GM12878 (cell line): Measurements from ENCODE around the gene TRIM69. TPM values are rescaled to one million over a fixed set of nuclear protein-coding genes. Genes with fewer than 3 reads are reported as not detected.

ENCODE experiments used
- ATAC-seq: fragments of 200-7000 bp; cut with Tn5 transposase; 3 replicates; pipeline ENCODE4 v1.9.1; 2020; ENCODE audit warnings: mild to moderate bottlenecking, moderate library complexity
- BruUV-seq: library from RNA; stranded (reverse); fragments of 400-500 nt; replicated peaks from 2 replicates; lab custom pipeline; 2021; lab: Mats Ljungman, UMichigan
- CTCF ChIA-PET: fragments of 300-600 bp; sonication (Branson Sonifier 250); formaldehyde crosslinking; extraction: SDS; loops from one replicate; lab custom pipeline; 2021; ENCODE audit warnings: inconsistent platforms; lab: Yijun Ruan, JAX
- POLR2A ChIA-PET: fragments of 350-600 bp; formaldehyde crosslinking; extraction: SDS; loops from one replicate; lab custom pipeline; 2021; ENCODE audit warnings: inconsistent platforms; lab: Charles Lee
- RAD21 ChIA-PET: fragments of 300-600 bp; sonication (Branson Sonifier 250); formaldehyde crosslinking; loops from one replicate; lab custom pipeline; 2023; ENCODE audit warnings: antibody characterized with exemption; ENCODE audit not compliant: unreplicated experiment; lab: Charles Lee
- SMC1A ChIA-PET: fragments of 300-600 bp; sonication (Branson Sonifier 250); formaldehyde crosslinking; loops from one replicate; lab custom pipeline; 2023; ENCODE audit not compliant: unreplicated experiment, uncharacterized antibody; lab: Charles Lee
- DNase-seq: peaks from one replicate; pipeline ENCODE4 v3.0.0-alpha.2; 2011; ENCODE audit warnings: low read depth, low spot score
- FAIRE-seq: peaks from 3 replicates; lab custom pipeline; 2011; peaks lifted over from hg19 to GRCh38; lab: Jason Lieb, UNC
- H2AFZ ChIP-seq: 2 replicates; pipeline ENCODE4 v1.6.0; 2011; ENCODE audit warnings: low read depth, low read length, control low read depth; ENCODE audit not compliant: control insufficient read depth
- H3K27ac ChIP-seq: 2 replicates; pipeline ENCODE4 v1.5.1; 2011; ENCODE audit warnings: control low read depth; ENCODE audit not compliant: control insufficient read depth, insufficient read depth
- H3K27me3 ChIP-seq, 2 experiments: replicated peaks in 1 of 2; 2 replicates each; pipeline versions ENCODE4 v1.6.0 to v1.6.1; 2011; ENCODE audit warnings: low read length in 1 of 2; ENCODE audit not compliant: control insufficient read depth in 2 of 2, insufficient read depth in 2 of 2
- H3K36me3 ChIP-seq, 2 experiments: 2 replicates each; pipeline ENCODE4 v1.5.1; 2011; ENCODE audit warnings: low read length in 1 of 2; ENCODE audit not compliant: control insufficient read depth in 2 of 2, insufficient read depth in 2 of 2
- H3K4me1 ChIP-seq: 2 replicates; pipeline ENCODE4 v1.6.1; 2011; ENCODE audit warnings: mild to moderate bottlenecking, low read length, moderate library complexity, mixed read lengths; ENCODE audit not compliant: control insufficient read depth, insufficient read depth
- H3K4me2 ChIP-seq: 2 replicates; pipeline ENCODE4 v1.6.0; 2011; ENCODE audit warnings: control low read depth; ENCODE audit not compliant: control insufficient read depth, insufficient read depth
- H3K4me3 ChIP-seq: fragments of 200-600 bp; sonication (generic); 2 replicates; pipeline ENCODE4 v1.5.1; 2016
- H3K79me2 ChIP-seq: 2 replicates; pipeline ENCODE4 v1.6.0; 2011; ENCODE audit warnings: low read length; ENCODE audit not compliant: control insufficient read depth, insufficient read depth
- H3K9ac ChIP-seq: 2 replicates; pipeline ENCODE4 v1.8.0; 2011; ENCODE audit warnings: low read length, control low read depth, mixed read lengths; ENCODE audit not compliant: control insufficient read depth, insufficient read depth
- H3K9me3 ChIP-seq: replicated peaks from 3 replicates; pipeline ENCODE4 v1.5.1; 2011; ENCODE audit warnings: mild to moderate bottlenecking, low read length; ENCODE audit not compliant: control insufficient read depth, insufficient read depth
- H4K20me1 ChIP-seq: 2 replicates; pipeline ENCODE4 v1.6.0; 2011; ENCODE audit not compliant: control insufficient read depth, insufficient read depth
- ATF7 ChIP-seq: fragments of 450-650 bp; IDR thresholded peaks from 2 replicates; pipeline ENCODE4 v1.6.1; 2016; ENCODE audit warnings: low read depth, mild to moderate bottlenecking
- BHLHE40 ChIP-seq, 2 experiments: fragments of 450-650 bp in 1 of 2; IDR thresholded peaks; 2 replicates each; pipeline ENCODE4 v1.6.1; 2011 to 2017; ENCODE audit warnings: low read depth in 2 of 2, borderline replicate concordance in 1 of 2, improper control_type of control experiment in 1 of 2, low read length in 1 of 2, mild to moderate bottlenecking in 1 of 2
- BRCA1 ChIP-seq: IDR thresholded peaks from 2 replicates; pipeline ENCODE4 v1.6.1; 2011; ENCODE audit warnings: low read depth, low read length, improper control_type of control experiment
- CBFB ChIP-seq: IDR thresholded peaks from 2 replicates; pipeline ENCODE4 v1.6.1; 2016; ENCODE audit warnings: antibody characterized with exemption, low read depth
- CBX5 ChIP-seq: sonication (generic); IDR thresholded peaks from 2 replicates; pipeline ENCODE4 v1.6.1; 2016; ENCODE audit warnings: low read depth, moderate library complexity, mild to moderate bottlenecking, inconsistent platforms
- HCFC1 ChIP-seq: fragments of 150-350 bp; IDR thresholded peaks from 2 replicates; pipeline ENCODE4 v1.6.1; 2014; ENCODE audit warnings: low read length
- KLF5 ChIP-seq: fragments of 450-650 bp; IDR thresholded peaks from 2 replicates; pipeline ENCODE4 v1.6.1; 2014; ENCODE audit warnings: mild to moderate bottlenecking; ENCODE audit not compliant: partially characterized antibody
- LARP7 ChIP-seq: fragments of 450-650 bp; IDR thresholded peaks from 2 replicates; pipeline ENCODE4 v1.6.1; 2017; ENCODE audit warnings: mild to moderate bottlenecking
- MTA3 ChIP-seq: IDR thresholded peaks from 2 replicates; pipeline ENCODE4 v1.6.1; 2012; ENCODE audit warnings: low read length, inconsistent platforms, borderline replicate concordance
- MYC ChIP-seq: IDR thresholded peaks from 2 replicates; pipeline ENCODE4 v1.6.1; 2011; ENCODE audit warnings: mild to moderate bottlenecking, low read length, moderate library complexity, inconsistent platforms; ENCODE audit not compliant: insufficient read depth, insufficient replicate concordance, insufficient read length, severe bottlenecking
- RB1 ChIP-seq: fragments of 450-650 bp; formaldehyde crosslinking; IDR thresholded peaks from 2 replicates; pipeline ENCODE4 v1.6.1; 2017; ENCODE audit warnings: mild to moderate bottlenecking, borderline replicate concordance
- RCOR1 ChIP-seq: conservative IDR thresholded peaks from 2 replicates; pipeline ENCODE4 v1.6.1; 2012; ENCODE audit warnings: low read depth, low read length, improper control_type of control experiment
- TARDBP ChIP-seq: IDR thresholded peaks from 2 replicates; pipeline ENCODE4 v1.6.1; 2016; ENCODE audit warnings: borderline replicate concordance
- TCF3 ChIP-seq: IDR thresholded peaks from 2 replicates; pipeline ENCODE4 v1.6.1; 2012; ENCODE audit warnings: low read depth, mild to moderate bottlenecking, low read length, borderline replicate concordance; ENCODE audit not compliant: insufficient read depth
- WRNIP1 ChIP-seq: IDR thresholded peaks from 2 replicates; pipeline ENCODE4 v1.6.1; 2011; ENCODE audit warnings: low read depth, low read length, improper control_type of control experiment, borderline replicate concordance
- ZNF24 ChIP-seq: fragments of 450-650 bp; IDR thresholded peaks from 2 replicates; pipeline ENCODE4 v1.6.1; 2017; ENCODE audit warnings: antibody characterized with exemption, mild to moderate bottlenecking
- WGBS: methylation state at CpG from one replicate; pipeline ENCODE4 v1.1.6; 2016; ENCODE audit warnings: low lambda C conversion rate; ENCODE audit not compliant: insufficient replicate concordance, insufficient coverage; ENCODE audit errors: missing lambda C conversion rate; 5-methylcytosine and 5-hydroxymethylcytosine counted together
- in situ Hi-C: fragments of 300-500 bp; cut with MboI; formaldehyde crosslinking; loops from 9 replicates; pipeline ENCODE4 v1.14.3; 2018; ENCODE audit warnings: mixed read lengths
- intact Hi-C: fragments of 100-400 bp; cut with micrococcal nuclease; formaldehyde crosslinking; loops from one replicate; pipeline ENCODE4 v1.14.2; 2022; ENCODE audit not compliant: unreplicated experiment
- polyA plus RNA-seq, 11 experiments: library from polyadenylated mRNA; depleted of rRNA in 4 of 11; unstranded in 6 of 11; stranded (reverse) in 5 of 11; fragments of >200 nt; fragmentation: Nextera tagmentation in 4 of 11; fragmentation: Illumina TruSeq in 1 of 11; extraction: Ambion mirVana in 4 of 11; extraction: Trizol in 1 of 11; gene quantifications; 1 replicate in 1 of 11; 2 replicates in 10 of 11; pipeline versions ENCODE4 v1.2.1 to v1.2.3, GENCODE V29; 2011 to 2016; ENCODE audit warnings: inconsistent platforms in 2 of 11, missing spikeins in 2 of 11, low read depth in 1 of 11
- total RNA-seq, 4 experiments: library from RNA; depleted of rRNA in 3 of 4; stranded (reverse); fragments of >200 nt in 3 of 4; fragmentation: Illumina TruSeq in 1 of 4; extraction: Trizol in 1 of 4; gene quantifications; 2 replicates each; pipeline versions ENCODE4 v1.2.1 to v1.2.3, GENCODE V29; 2013 to 2021
- TF ChIP-seq, protein P1 (sequence below): fragments of 450-650 bp; formaldehyde crosslinking; IDR thresholded peaks from 2 replicates; pipeline ENCODE4 v1.4.0; 2020; ENCODE audit warnings: mild to moderate bottlenecking, moderate library complexity

TRIM69 gene
- total and polyA plus RNA-seq, 10 of the 15 experiments (the other 5 are each of a cell fraction or from before 2014, with no cell fraction given) = 11.2 to 52.7 (median 37.8) TPM

DNA sequence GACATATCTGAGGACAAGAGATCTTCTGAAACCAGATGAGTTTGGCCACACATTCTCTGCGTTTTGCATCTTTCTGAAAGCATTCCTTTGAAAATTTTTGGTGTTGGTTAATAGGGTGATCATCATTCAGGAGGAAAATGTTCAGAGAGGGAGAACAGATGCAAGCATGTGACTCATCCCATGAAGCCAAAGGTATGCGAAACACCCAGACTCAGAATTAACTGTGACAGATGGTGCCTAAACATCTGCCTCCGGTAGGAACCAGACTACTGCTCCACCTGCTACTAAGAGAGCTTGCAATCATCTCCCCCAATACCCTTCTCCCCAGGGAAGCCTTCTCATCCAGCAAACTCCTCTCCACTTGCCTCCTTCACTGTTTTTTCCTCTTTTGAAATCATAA is 46.2 kb downstream of the TRIM69 start:
- in situ Hi-C loops (no loop called here), intact Hi-C loops (no loop called here)
- Histone ChIP-seq H3K27ac (no peak overlapping the region), H3K79me2 (no peaks in the 10 kb centered on the region), H3K36me3 (no peaks in the 10 kb centered on the region), H3K9me3 (no peaks in the 10 kb centered on the region), H3K9ac (no peak overlapping the region), H4K20me1 (no peaks in the 10 kb centered on the region), H3K4me2 (no peak overlapping the region), H2AFZ (no peak overlapping the region), H3K4me1 (peaks cover 5% of the 10 kb centered on the region), H3K4me3 (no peak overlapping the region), H3K27me3 (no peaks in the 10 kb centered on the region)
- WGBS = 77% methylated on average over 3 of the region's 3 CpGs
- BruUV-seq = no TSS peak
- ATAC-seq (no peak), DNase-seq (no peak), FAIRE-seq (no peak)
- ChIA-PET SMC1A (interaction anchor here (0.9 to 1.4 kb wide), 2 partner anchors 44 to 116 kb away, joined by 3 to 4 read pairs; no protein-coding TSS in a partner anchor), RAD21 (interaction anchor here (1.7 kb wide), 1 partner anchor 46 kb away, joined by 9 read pairs; the partner anchor contains the start of gene TRIM69), CTCF (interaction anchor here (0.6 kb wide), 1 partner anchor 631 kb away, joined by 3 read pairs; no protein-coding TSS in a partner anchor), POLR2A (no interaction called here)
- TF ChIP-seq WRNIP1 = no peak
- no peak for TF ChIP-seq CBFB
- TF ChIP-seq TARDBP = no peak
- no peak for TF ChIP-seq MTA3
- TF ChIP-seq, protein P1, sequence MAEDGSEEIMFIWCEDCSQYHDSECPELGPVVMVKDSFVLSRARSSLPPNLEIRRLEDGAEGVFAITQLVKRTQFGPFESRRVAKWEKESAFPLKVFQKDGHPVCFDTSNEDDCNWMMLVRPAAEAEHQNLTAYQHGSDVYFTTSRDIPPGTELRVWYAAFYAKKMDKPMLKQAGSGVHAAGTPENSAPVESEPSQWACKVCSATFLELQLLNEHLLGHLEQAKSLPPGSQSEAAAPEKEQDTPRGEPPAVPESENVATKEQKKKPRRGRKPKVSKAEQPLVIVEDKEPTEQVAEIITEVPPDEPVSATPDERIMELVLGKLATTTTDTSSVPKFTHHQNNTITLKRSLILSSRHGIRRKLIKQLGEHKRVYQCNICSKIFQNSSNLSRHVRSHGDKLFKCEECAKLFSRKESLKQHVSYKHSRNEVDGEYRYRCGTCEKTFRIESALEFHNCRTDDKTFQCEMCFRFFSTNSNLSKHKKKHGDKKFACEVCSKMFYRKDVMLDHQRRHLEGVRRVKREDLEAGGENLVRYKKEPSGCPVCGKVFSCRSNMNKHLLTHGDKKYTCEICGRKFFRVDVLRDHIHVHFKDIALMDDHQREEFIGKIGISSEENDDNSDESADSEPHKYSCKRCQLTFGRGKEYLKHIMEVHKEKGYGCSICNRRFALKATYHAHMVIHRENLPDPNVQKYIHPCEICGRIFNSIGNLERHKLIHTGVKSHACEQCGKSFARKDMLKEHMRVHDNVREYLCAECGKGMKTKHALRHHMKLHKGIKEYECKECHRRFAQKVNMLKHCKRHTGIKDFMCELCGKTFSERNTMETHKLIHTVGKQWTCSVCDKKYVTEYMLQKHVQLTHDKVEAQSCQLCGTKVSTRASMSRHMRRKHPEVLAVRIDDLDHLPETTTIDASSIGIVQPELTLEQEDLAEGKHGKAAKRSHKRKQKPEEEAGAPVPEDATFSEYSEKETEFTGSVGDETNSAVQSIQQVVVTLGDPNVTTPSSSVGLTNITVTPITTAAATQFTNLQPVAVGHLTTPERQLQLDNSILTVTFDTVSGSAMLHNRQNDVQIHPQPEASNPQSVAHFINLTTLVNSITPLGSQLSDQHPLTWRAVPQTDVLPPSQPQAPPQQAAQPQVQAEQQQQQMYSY (CRISPR knock-in tag) = no peak
- TF ChIP-seq RCOR1 = no peak
- TF ChIP-seq LARP7 = no peak
- no peak for TF ChIP-seq HCFC1
- TF ChIP-seq BRCA1 = no peak
- TF ChIP-seq BHLHE40 (IDR thresholded peaks at IDR 0.05; ENCODE audit: borderline replicate concordance in 1 of 2, low read depth in 2 of 2, low read length in 1 of 2) = no peak
- no peak for TF ChIP-seq ATF7
- TF ChIP-seq MYC = no peak
- no peak for TF ChIP-seq ZNF24
- TF ChIP-seq KLF5 = no peak
- no peak for TF ChIP-seq RB1
- TF ChIP-seq TCF3 = no peak
- no peak for TF ChIP-seq CBX5
